GM19455 (cell line): ENCODE results near the gene VWA3B.
"Not testable (repeated sequence)": the region's sequence is repeated elsewhere in the genome, so short reads cannot be mapped to it uniquely, and the experiment has no call there.

Experiments
- ATAC-seq: cut with Tn5 transposase; IDR thresholded peaks from one replicate; pipeline ENCODE4 v1.9.1; 2021; ENCODE audit not compliant: unreplicated experiment

VWA3B gene

GRCh38 chr2:98127229-98127989 is 40.4 kb downstream of the VWA3B start:
- ATAC-seq, result no peak

GRCh38 chr2:98128556-98129109 is 41.7 kb downstream of the VWA3B start:
- no peak for ATAC-seq

- ATAC-seq, result not testable (repeated sequence)
Measured at GRCh38 chr2:98130073-98130472, 43.1 kb downstream of the VWA3B start.

GRCh38 chr2:98134172-98135005 is 47.4 kb downstream of the VWA3B start:
- ATAC-seq, result no peak

GRCh38 chr2:98137196-98137595 is 50.2 kb downstream of the VWA3B start:
- ATAC-seq, result no peak

- ATAC-seq, result not testable (repeated sequence)
Measured at GRCh38 chr2:98138978-98139377, 52.0 kb downstream of the VWA3B start.

GRCh38 chr2:98140210-98140609 is 53.2 kb downstream of the VWA3B start:
- ATAC-seq, result no peak

- no peak for ATAC-seq
Measured at GRCh38 chr2:98142106-98142791, 55.3 kb downstream of the VWA3B start.

- no peak for ATAC-seq
Measured at GRCh38 chr2:98145070-98145469, 58.1 kb downstream of the VWA3B start.

GRCh38 chr2:98147900-98148299 is 60.9 kb downstream of the VWA3B start:
- not testable (repeated sequence) for ATAC-seq

GRCh38 chr2:98148595-98149332 is 61.8 kb downstream of the VWA3B start:
- no peak for ATAC-seq

- ATAC-seq, result no peak
Measured at GRCh38 chr2:98149333-98149697, 62.3 kb downstream of the VWA3B start.

- ATAC-seq, result no peak
Measured at GRCh38 chr2:98153481-98153880, 66.5 kb downstream of the VWA3B start.

GRCh38 chr2:98155291-98155690 is 68.3 kb downstream of the VWA3B start:
- ATAC-seq, result no peak

GRCh38 chr2:98155716-98156115 is 68.7 kb downstream of the VWA3B start:
- ATAC-seq, result no peak

GRCh38 chr2:98156304-98156703 is 69.3 kb downstream of the VWA3B start:
- no peak for ATAC-seq

GRCh38 chr2:98157557-98157956 is 70.6 kb downstream of the VWA3B start:
- no peak for ATAC-seq

GRCh38 chr2:98158305-98158704 is 71.3 kb downstream of the VWA3B start:
- ATAC-seq, result no peak

- ATAC-seq, result no peak
Measured at GRCh38 chr2:98160554-98160953, 73.6 kb downstream of the VWA3B start.

GRCh38 chr2:98161186-98161585 is 74.2 kb downstream of the VWA3B start:
- no peak for ATAC-seq

GRCh38 chr2:98164256-98164655 is 77.3 kb downstream of the VWA3B start:
- ATAC-seq, result no peak
